Large intestine (tissue), 3 donors: Measurements from ENCODE around the gene SERPINE2. TPM values are rescaled to one million over a fixed set of nuclear protein-coding genes. Genes with fewer than 3 reads are reported as not detected.

Experiments used
- DNase-seq, 2 donors: peaks; one replicate each; pipeline versions ENCODE4 v3.0.0 to v3.0.0-alpha.2; 2013
- H3K27ac ChIP-seq: one replicate; pipeline ENCODE4 v1.5.1; 2013; ENCODE audit warnings: low read length
- H3K27me3 ChIP-seq: 2 replicates; pipeline ENCODE4 v1.6.1; 2013; ENCODE audit warnings: low read length; ENCODE audit not compliant: control insufficient read depth, insufficient read depth
- H3K36me3 ChIP-seq: 2 replicates; pipeline ENCODE4 v1.6.1; 2013; ENCODE audit warnings: low read length; ENCODE audit not compliant: control insufficient read depth, insufficient read depth
- H3K4me1 ChIP-seq: one replicate; pipeline ENCODE4 v1.6.1; 2013; ENCODE audit warnings: low read length; ENCODE audit not compliant: control insufficient read depth, insufficient read depth
- H3K4me3 ChIP-seq: one replicate; pipeline ENCODE4 v1.5.1; 2013; ENCODE audit warnings: low read length
- H3K9me3 ChIP-seq: one replicate; pipeline ENCODE4 v1.6.1; 2013; ENCODE audit warnings: mild to moderate bottlenecking, low read depth, low read length, moderate library complexity; ENCODE audit not compliant: control insufficient read depth
- WGBS: methylation state at CpG from one replicate; pipeline ENCODE4 v1.1.5; 2013; ENCODE audit warnings: low lambda C conversion rate; ENCODE audit not compliant: insufficient coverage; 5-methylcytosine and 5-hydroxymethylcytosine counted together
- polyA plus RNA-seq: library from polyadenylated mRNA; unstranded; fragments of 120-200 nt; gene quantifications from one replicate; pipeline ENCODE4 v1.2.1, GENCODE V29; 2013

SERPINE2 gene
- polyA plus RNA-seq, 1 donor, result 72.4 TPM

DNA sequence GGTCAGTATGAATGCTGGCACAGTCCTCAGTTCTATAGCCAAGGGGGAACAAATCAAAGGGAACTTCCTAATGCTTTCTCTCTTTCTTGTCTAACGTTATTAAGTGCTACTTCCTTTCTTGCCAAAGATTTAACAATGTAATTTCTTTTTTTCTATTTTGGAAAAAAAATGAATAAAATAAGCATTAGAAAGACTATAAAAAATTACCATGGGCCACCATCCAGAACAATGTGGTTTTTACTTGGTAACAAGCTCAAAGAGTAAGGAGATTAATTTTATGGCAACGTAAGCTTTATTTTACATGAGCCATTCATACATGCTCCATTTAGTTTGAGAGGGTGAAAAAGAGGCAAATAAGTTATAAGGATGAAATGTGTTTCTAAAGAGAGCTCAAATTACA, 40.1 kb downstream of the SERPINE2 start:
- Histone ChIP-seq H3K27ac (no peak overlapping the region), H3K4me1 (peaks cover 25% of the 10 kb centered on the region), H3K36me3 (peaks cover 3% of the 10 kb centered on the region), H3K9me3 (no peaks in the 10 kb centered on the region), H3K27me3 (no peaks in the 10 kb centered on the region), H3K4me3 (no peak overlapping the region)
- whole genome bisulfite sequencing, result 83% methylated on average over 2 of the region's 2 CpGs
- DNase-seq, result no peak

GRCh38 chr2:223997938-223998337, 41.1 kb downstream of the SERPINE2 start:
- peak overlapping the region; percentile 75 for H3K27ac ChIP-seq
- DNase-seq, result peak; percentile 70 to 86
- WGBS, result 20% methylated on average over 1 of the region's 5 CpGs

GRCh38 chr2:223996391-223996790, 42.7 kb downstream of the SERPINE2 start:
- no peak overlapping the region for H3K27ac ChIP-seq
- H3K4me3 ChIP-seq, result no peak overlapping the region
- H3K27me3 ChIP-seq, result no peaks in the 10 kb centered on the region
- peaks cover 2% of the 10 kb centered on the region for H3K36me3 ChIP-seq
- peaks cover 28% of the 10 kb centered on the region for H3K4me1 ChIP-seq
- no CpG with 5 or more reads among the region's 6 CpGs for WGBS
- DNase-seq, result no peak
- no peaks in the 10 kb centered on the region for H3K9me3 ChIP-seq

More at GRCh38 chr2:223997938-223998337, 41.1 kb downstream of the SERPINE2 start:
- Histone ChIP-seq H3K4me3 (no peak overlapping the region), H3K27me3 (no peaks in the 10 kb centered on the region), H3K4me1 (peaks cover 28% of the 10 kb centered on the region), H3K36me3 (peaks cover 3% of the 10 kb centered on the region), H3K9me3 (no peaks in the 10 kb centered on the region)

DNA sequence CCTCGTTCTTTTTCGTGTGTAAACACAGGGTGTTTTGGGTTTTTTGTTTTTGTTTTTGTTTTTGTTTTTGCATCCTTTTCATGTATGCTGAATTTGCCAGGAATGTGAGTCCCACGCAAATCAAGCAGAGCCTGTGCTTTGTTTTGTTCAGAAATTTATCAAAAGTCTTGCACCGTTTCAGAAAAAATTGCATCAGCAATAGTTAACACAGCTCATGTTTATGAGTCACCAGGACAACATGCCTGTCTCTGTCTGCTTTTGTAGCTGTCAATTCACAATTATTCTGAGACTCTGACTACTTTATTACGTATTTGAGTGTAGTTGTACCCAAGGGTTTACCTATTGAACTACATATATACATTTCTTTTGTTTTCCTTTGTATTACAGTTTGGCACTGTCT, 43.5 kb downstream of the SERPINE2 start:
- H3K36me3 ChIP-seq, result no peaks in the 10 kb centered on the region
- 100% methylated on average over 1 of the region's 5 CpGs for WGBS
- H3K4me1 ChIP-seq, result peaks cover 28% of the 10 kb centered on the region
- no peak overlapping the region for H3K4me3 ChIP-seq
- no peaks in the 10 kb centered on the region for H3K9me3 ChIP-seq
- no peak for DNase-seq
- H3K27me3 ChIP-seq, result no peaks in the 10 kb centered on the region
- H3K27ac ChIP-seq, result no peak overlapping the region

DNA sequence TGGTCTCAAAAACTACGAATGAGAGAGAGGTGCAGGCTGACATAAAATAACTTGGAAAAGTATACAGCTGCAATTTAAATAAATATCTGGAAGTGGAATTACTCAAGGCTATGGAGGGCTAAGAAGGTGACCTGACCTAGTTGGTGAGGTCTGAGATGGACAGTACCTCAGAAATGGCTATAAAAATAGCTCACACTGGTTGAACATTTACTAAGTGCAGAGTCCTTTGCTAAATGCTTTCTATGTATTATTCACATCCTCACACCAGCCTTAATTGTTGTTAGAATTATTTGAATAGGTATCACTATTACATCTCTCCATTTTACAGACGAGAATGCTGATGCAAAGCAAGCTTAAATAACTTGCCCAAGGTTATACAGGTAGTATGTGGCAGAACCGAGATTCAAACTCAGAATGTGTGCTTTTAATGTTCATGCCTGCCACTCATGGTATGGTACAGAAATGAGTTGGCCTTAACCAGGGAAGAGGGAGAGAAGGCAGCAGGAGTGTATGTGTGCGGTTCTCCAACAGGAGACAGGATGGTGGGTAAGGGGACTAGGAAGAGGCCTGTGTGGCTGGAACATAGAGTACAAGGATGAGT, 44.4 kb downstream of the SERPINE2 start:
- Histone ChIP-seq H3K4me3 (no peak overlapping the region), H3K9me3 (no peaks in the 10 kb centered on the region), H3K27me3 (no peaks in the 10 kb centered on the region), H3K36me3 (no peaks in the 10 kb centered on the region), H3K27ac (no peak overlapping the region), H3K4me1 (peaks cover 28% of the 10 kb centered on the region)
- DNase-seq, result peak in 1 of 2 donors; percentile 41
- no CpG with 5 or more reads among the region's 4 CpGs for WGBS

- H3K4me3 ChIP-seq, result no peak overlapping the region
- H3K27ac ChIP-seq, result no peak overlapping the region
- 86% methylated on average over 2 of the region's 5 CpGs for WGBS
- peak; percentile 68 to 70 for DNase-seq
- no peaks in the 10 kb centered on the region for H3K27me3 ChIP-seq
- H3K36me3 ChIP-seq, result no peaks in the 10 kb centered on the region
- H3K9me3 ChIP-seq, result no peaks in the 10 kb centered on the region
- peaks cover 26% of the 10 kb centered on the region for H3K4me1 ChIP-seq
Measured at GRCh38 chr2:223993634-223994232, 45.4 kb downstream of the SERPINE2 start.

DNA sequence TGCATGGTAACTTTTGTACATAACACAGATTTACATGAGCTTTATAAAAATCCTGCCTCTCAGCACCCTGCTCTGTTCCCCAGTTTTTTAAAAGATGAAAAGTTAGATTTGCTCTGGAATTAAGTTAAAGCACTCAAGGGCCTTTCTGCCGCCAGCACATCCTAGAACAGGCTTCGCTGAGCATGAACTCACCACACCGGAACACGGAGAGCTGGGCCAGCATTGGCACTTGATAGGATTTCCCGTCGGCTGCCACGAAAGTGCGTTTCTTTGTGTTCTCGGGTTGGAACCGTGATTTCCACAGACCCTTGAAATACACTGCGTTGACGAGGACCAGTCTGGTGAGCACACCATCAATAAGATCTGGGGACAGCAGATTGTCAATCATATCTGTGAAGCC, 47.5 kb downstream of the SERPINE2 start:
- Histone ChIP-seq H3K4me3 (no peak overlapping the region), H3K36me3 (no peaks in the 10 kb centered on the region), H3K9me3 (no peaks in the 10 kb centered on the region), H3K4me1 (peaks cover 16% of the 10 kb centered on the region), H3K27ac (no peak overlapping the region), H3K27me3 (peaks cover 2% of the 10 kb centered on the region)
- no CpG with 5 or more reads among the region's 12 CpGs for WGBS
- no peak for DNase-seq

GRCh38 chr2:223989856-223990232, 49.2 kb downstream of the SERPINE2 start:
- Histone ChIP-seq H3K9me3 (no peaks in the 10 kb centered on the region), H3K4me3 (no peak overlapping the region), H3K4me1 (peaks cover 10% of the 10 kb centered on the region), H3K27ac (no peak overlapping the region), H3K27me3 (peaks cover 5% of the 10 kb centered on the region), H3K36me3 (peaks cover 2% of the 10 kb centered on the region)
- DNase-seq, result no peak
- WGBS, result no CpG with 5 or more reads among the region's 3 CpGs

- Histone ChIP-seq H3K4me1 (peaks cover 6% of the 10 kb centered on the region), H3K4me3 (no peak overlapping the region), H3K9me3 (no peaks in the 10 kb centered on the region), H3K36me3 (peaks cover 6% of the 10 kb centered on the region), H3K27ac (no peak overlapping the region), H3K27me3 (peaks cover 5% of the 10 kb centered on the region)
- WGBS, result 25% methylated on average over 2 of the region's 10 CpGs
- DNase-seq, result no peak
Measured at GRCh38 chr2:223989206-223989855, 49.8 kb downstream of the SERPINE2 start.

GRCh38 chr2:223981241-223981640, 57.8 kb downstream of the SERPINE2 start:
- DNase-seq, result no peak
- H3K27me3 ChIP-seq, result peaks cover 3% of the 10 kb centered on the region
- peaks cover 6% of the 10 kb centered on the region for H3K36me3 ChIP-seq
- no CpG with 5 or more reads among the region's 1 CpG for WGBS
- no peaks in the 10 kb centered on the region for H3K9me3 ChIP-seq
- H3K4me3 ChIP-seq, result no peak overlapping the region
- no peak overlapping the region for H3K27ac ChIP-seq
- H3K4me1 ChIP-seq, result no peaks in the 10 kb centered on the region
